NCI-H1092 (cell line): ENCODE measurements around the gene ZNF438.
"Not testable (repeated sequence)": the region's sequence is repeated elsewhere in the genome, so short reads cannot be mapped to it uniquely, and the experiment has no call there.

ENCODE experiments used
- DNase-seq: peaks from one replicate; lab custom pipeline; 2025; lab: John Stamatoyannopoulos, UW

ZNF438 gene

GRCh38 chr10:30931094-30931493, 100.6 kb downstream of the ZNF438 start:
- DNase-seq = no peak

DNA sequence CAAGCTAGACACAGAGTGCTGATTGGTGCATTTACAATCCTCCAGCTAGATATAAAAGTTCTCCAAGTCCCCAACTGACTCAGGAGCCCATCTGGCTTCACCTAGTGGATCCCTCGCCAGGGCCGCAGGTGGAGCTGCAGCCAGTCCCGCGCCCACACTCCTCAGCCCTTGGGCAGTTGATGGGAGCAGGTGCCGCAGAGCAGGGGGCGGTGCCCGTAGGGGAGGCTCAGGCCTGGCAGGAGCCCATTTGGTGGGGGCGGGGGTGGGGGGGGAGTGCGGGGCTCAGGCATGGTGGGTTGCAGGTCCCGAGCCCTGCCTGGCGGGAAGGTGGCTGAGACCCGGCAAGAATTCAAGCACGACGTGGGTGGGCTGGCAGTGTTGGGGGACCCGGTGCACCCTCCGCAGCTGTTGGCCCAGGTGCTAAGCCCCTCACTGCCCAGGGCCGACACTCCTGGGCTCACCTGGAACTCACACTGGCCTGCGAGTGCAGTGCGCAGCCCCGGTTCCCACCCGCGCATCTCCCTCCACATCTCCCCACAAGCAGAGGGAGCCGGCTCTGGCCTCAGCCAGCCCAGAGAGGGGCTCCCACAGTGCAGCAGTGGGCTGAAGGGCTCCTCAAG, 101.7 kb downstream of the ZNF438 start:
- DNase-seq = no peak

- DNase-seq = not testable (repeated sequence)
Observed at GRCh38 chr10:30929311-30929729, 102.3 kb downstream of the ZNF438 start.

DNA sequence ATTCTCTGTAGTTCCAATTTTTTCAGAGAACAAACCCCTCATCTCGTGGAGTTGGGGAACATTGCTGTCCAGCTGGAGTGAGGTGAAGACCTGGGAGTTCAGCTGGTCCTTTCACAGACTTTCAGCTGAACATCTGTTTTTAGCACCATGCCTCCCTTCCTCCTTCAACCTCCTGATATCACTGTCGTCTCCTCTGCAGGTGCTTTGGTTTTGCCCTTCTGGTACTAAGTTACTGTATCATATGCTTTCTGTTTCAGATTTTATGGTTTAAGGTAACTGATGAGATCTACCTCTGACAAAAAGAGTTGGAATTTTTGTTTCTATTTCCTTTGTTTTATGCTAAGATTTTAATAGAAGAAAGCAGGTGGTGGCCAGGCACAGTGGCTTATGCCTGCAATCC, 102.9 kb downstream of the ZNF438 start:
- DNase-seq = no peak

GRCh38 chr10:30918651-30919050, 113.0 kb downstream of the ZNF438 start:
- DNase-seq = no peak

GRCh38 chr10:30917789-30918188, 113.9 kb downstream of the ZNF438 start:
- no peak for DNase-seq

DNA sequence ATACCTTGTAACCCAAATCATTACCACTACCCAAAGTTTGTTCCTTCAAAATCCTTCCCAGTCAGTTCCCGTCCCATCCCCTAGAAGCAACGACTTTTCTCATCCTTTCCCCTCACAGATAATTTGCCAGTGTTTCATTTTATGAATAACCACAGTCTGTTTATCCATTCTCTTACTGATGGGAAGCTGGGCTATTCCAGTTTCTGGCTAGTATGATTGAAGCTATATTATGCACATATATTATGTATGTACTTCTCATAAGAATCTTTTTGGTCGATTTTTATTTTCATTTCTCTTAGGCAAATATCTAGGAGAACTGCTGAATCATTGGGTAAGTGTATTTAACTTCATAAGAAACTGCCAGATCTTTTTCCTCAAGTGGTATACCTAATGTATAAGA, 114.6 kb downstream of the ZNF438 start:
- DNase-seq = no peak

DNA sequence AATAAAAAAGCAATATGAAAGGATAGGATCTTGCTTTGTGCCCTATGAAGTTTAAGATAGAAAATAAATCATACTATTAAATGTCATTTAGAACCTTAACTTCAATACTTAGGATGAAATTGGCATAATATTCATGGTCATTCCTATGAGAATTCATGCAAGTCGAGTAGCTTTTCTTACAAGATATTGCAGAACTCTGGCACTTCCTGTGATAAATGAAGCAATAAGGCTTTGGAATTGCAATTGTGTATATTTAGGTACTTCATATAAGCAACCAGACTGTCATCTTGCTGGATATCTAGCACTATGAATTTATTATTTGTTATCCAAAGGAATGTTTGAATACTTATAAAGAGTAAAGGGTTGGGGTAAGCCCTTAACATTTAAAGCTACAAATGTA, 116.5 kb downstream of the ZNF438 start:
- DNase-seq = no peak

DNA sequence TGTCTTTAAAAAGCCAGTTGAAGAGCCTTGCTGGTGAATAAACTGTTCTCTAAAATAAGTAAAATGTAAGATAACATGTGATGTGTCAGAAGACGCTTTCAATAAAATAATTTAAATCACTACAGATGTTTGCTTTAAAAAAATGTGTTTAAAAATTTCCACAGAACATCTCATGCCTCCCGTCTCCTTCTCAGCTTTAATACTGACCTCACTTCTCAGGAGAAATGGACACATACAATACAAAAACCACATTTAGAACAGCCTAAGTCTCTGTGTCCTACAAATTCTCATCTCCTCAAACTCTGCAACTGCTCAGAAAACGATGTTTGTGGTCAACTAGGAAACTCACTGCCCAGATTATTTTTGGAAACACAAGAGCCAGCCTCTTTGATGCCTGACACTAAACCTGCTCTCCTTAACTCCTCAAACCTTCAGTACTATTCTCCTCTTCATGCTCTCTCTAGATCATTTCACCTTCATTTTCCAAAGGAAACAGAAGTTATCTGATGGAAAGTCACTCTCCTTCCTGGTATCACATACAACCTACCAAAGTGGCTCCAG, 120.3 kb downstream of the ZNF438 start:
- no peak for DNase-seq

- DNase-seq = no peak
Observed at GRCh38 chr10:30903397-30904138, 128.1 kb downstream of the ZNF438 start.

DNA sequence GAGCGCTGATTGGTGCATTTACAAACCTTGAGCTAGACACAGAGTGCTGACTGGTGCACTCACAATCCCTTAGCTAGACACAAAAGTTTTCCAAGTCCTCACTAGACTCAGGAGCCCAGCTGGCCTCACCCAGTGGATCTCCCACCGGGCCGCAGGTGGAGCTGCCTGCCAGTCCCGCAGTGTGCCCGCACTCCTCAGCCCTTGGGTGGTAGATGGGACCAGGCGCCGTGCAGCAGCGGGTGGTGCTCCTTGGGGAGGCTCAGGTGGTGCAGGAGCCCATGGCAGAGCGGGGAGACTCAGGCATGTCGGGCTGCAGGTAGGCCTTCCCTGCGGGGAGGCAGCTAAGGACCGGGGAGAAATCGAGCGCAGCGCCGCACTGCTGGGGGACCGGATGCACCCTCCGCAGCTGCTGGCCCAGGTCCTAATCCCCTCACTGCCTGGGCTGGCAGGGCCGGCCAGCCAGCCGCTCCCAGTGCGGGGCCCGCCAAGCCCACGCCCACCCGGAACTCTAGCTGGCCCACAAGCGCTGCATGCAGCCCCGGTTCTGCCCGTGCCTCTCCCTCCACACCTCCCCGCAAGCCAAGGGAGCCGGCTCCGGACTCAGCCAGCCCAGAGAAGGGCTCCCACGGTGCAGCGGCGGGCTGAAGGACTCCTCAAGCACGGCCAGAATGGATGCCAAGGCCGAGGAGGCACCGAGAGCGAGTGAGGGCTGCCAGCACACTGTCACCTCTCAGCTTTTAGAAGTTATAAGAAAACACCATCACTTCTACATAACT, 128.9 kb downstream of the ZNF438 start:
- DNase-seq = no peak

- not testable (repeated sequence) for DNase-seq
Observed at GRCh38 chr10:30901487-30901886, 130.2 kb downstream of the ZNF438 start.

GRCh38 chr10:30898964-30899363, 132.7 kb downstream of the ZNF438 start:
- DNase-seq = no peak

DNA sequence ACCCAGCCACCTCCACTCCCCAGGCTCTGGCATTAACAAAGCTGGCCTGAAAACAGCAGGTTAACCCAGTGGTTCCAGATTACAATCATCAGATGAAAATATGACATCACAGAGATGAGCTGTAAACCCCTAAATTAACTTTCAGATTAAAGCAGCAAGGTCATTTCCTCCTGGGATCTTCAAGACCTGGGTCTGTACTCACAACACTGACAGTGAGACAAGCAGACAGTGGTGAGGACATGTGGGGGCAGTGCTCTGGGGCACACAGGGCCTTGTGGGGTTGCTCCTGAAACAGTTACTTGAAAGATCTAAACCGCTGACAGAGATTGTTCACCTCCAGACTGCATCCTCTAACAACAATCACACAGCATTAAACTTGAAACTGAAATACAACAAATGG, 134.1 kb downstream of the ZNF438 start:
- DNase-seq = no peak

DNA sequence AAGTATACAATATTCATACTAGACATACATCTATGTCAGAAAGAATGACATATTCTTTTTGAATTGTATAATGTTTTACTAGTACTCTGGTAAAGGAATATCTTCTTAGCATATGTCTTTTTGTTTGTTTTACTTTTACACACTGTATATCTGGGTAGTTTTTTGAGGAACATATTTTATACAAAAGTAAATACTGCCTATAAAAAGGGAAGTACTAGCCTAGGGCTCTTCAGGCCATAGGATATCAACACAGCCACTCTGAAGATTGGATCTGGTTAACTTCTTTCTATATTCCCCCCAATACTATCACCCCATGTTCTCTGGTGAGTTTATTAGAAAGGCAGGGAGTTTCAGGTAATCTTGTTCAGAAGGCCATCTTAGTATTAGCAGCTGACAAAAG, 134.6 kb downstream of the ZNF438 start:
- no peak for DNase-seq

GRCh38 chr10:30894221-30894620, 137.4 kb downstream of the ZNF438 start:
- no peak for DNase-seq

GRCh38 chr10:30893208-30893607, 138.5 kb downstream of the ZNF438 start:
- DNase-seq = no peak

DNA sequence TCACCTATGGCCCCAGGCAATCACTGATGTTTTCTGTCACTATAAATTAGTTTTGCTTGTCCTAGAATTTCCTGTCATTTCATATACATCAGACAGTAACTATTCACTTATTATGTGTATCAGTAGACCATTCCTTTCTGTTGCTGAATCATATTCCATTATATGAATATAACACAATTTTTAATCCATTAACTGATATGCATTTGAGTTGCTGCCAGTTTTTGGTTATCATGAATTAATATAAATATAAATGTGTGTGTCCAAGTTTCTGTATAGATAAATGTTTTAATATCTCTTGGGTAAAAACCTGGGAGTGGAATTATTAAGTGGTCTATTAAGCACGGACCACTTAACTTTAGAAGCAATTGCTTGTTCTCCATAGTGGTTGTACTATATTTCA, 143.8 kb downstream of the ZNF438 start:
- no peak for DNase-seq

GRCh38 chr10:30885423-30885822, 146.2 kb downstream of the ZNF438 start:
- DNase-seq = no peak

GRCh38 chr10:30883751-30884150, 147.9 kb downstream of the ZNF438 start:
- no peak for DNase-seq

DNA sequence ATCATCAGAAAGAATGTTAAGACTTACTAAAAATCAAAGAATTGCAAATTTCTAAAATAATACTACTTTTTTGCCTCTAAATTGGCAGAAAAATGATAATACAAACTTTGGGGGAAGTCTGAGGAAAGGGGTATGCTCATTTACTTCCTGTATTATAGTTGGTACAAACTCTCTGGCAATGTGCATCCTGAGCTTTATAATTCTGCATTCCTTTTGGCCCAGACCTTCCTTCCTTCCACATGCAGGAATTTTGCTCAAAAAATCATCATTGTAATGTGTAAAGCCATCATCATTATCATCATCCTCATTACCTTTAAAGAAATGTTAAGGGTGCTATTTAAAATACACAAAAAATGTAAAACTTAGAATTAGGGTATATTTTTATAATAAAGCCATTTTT, 148.5 kb downstream of the ZNF438 start:
- no peak for DNase-seq

DNA sequence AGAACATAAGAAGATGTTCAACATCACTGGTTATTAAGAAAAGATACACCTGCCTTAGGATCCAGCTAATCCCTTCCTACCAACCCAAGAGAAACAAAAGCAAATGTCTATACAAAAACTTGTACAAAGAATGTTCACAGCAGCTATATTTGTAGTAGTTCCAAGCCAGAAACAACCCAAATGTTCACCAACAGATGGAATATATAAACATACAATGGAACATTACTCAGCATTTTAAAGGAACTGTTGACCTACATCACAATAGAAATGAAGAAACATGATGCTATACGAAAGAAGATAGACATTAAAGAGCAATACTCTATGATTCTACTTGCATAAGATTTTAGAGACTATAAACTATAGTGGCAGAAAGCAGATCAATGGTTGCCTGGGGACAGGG, 149.4 kb downstream of the ZNF438 start:
- DNase-seq = no peak

GRCh38 chr10:30878920-30879319, 152.7 kb downstream of the ZNF438 start:
- DNase-seq = no peak
